ENCODE results near the gene ZFHX2. TPM values are rescaled to one million over a fixed set of nuclear protein-coding genes. Genes with fewer than 3 reads are reported as not detected.
A peak's percentile ranks its signal among the peaks of the same experiment; 100 is the strongest.

Gene ZFHX2
- total and polyA plus RNA-seq, 5 donors from 2014 or later, result 0.42 TPM; not detected in 4

DNA sequence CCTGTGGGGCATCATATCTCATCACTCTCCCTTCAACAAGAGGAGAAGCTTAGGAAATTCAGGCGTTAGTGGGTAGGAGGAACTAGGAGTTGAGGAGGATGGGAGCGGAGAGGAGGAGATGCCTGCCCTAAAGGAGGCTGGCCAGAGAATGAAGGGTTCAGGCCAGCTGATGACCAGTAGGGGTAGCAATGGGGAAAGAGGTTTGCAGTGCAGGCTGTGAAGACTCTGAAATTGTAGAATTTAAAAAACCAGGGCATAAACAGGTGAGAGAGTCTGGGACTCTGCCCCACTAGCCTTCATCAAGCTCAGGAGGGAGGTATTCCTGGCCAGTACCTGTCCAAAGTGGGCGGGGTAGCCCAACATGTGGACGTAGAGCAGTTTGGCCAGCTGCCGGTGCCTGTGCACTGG, 15.2 kb upstream of the ZFHX2 start:
- Histone ChIP-seq H3K36me3 (ENCODE audit: control insufficient read depth, insufficient read depth, low read length) (peaks cover 37% of the 10 kb centered on the region), H3K4me3 (ENCODE audit: low read depth, low read length) (peak overlapping the region; percentile 77), H3K27me3 (ENCODE audit: control insufficient read depth, insufficient read depth, low read length) (no peaks in the 10 kb centered on the region), H3K9me3 (ENCODE audit: control insufficient read depth in 2 of 2, low read length in 2 of 2) (no peaks in the 10 kb centered on the region), H3K27ac (ENCODE audit: insufficient read depth, low read length, poor library complexity, severe bottlenecking) (peak overlapping the region; percentile 81), H3K4me1 (ENCODE audit: control insufficient read depth, insufficient read depth, low read length, poor library complexity, severe bottlenecking) (peaks cover 24% of the 10 kb centered on the region)
- Mint-ChIP-seq H3K9me3 (peaks cover 0 to 2% (median 0%) of the 10 kb centered on the region in 7 donors), H3K27me3 (peaks cover 7% of the 10 kb centered on the region), H3K4me1 (peaks cover 4 to 63% (median 28%) of the 10 kb centered on the region in 4 donors), H3K4me3 (peak overlapping the region; percentile 96 to 100 (median 100)), H3K27ac (peak overlapping the region; percentile 93 to 99 (median 98)), H3K36me3 (peaks cover 22% of the 10 kb centered on the region)
- ATAC-seq (ENCODE audit: low read depth in 2 of 2), result no peak
- DNase-seq, result no peak

DNA sequence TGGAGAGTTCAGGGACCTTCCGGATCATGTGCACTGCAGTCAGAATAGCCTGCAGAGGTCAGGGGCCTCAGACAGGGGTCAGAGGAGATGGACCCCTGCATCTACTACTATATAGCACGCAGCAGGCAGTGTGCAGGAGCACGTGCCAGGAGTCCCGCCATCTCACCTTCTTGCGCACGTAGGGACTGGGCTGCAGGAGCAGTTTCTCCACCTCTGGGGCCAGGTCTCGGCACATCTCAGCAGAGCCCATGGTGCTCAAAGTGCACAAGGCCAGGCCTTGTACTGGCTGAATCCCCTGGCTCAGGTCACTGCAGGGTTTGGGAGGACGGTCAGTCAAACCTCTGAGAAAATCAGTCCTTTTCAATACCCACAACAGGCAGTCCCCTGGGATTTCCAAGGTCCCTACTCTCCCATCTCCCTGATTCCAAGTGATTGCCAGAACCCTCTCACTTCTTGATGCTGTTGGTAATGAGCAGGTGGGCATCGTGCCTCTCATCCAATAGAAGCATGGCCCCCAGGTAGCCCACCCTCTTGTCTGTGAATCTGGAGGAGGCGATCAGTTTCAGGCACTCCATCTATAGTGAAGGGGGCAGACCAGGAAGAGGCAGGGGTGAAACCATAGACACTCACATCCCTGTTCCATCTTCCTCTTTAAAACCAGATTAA, 14.7 kb upstream of the ZFHX2 start:
- peaks cover 0 to 2% (median 0%) of the 10 kb centered on the region in 7 donors for H3K9me3 Mint-ChIP-seq
- H3K4me1 Mint-ChIP-seq, result peaks cover 4 to 66% (median 29%) of the 10 kb centered on the region in 4 donors
- H3K27ac Mint-ChIP-seq, result peak overlapping the region; percentile 93 to 99 (median 98)
- peaks cover 42% of the 10 kb centered on the region for H3K36me3 ChIP-seq (ENCODE audit: control insufficient read depth, insufficient read depth, low read length)
- H3K27me3 Mint-ChIP-seq, result peaks cover 5% of the 10 kb centered on the region
- H3K4me3 ChIP-seq (ENCODE audit: low read depth, low read length), result peak overlapping the region; percentile 77
- ATAC-seq (ENCODE audit: low read depth in 2 of 2), result no peak
- H3K27me3 ChIP-seq (ENCODE audit: control insufficient read depth, insufficient read depth, low read length), result no peaks in the 10 kb centered on the region
- DNase-seq, result no peak
- H3K36me3 Mint-ChIP-seq, result peaks cover 26% of the 10 kb centered on the region
- peaks cover 24% of the 10 kb centered on the region for H3K4me1 ChIP-seq (ENCODE audit: control insufficient read depth, insufficient read depth, low read length, poor library complexity, severe bottlenecking)
- H3K4me3 Mint-ChIP-seq, result peak overlapping the region; percentile 96 to 100 (median 100)
- H3K9me3 ChIP-seq (ENCODE audit: control insufficient read depth in 2 of 2, low read length in 2 of 2), result no peaks in the 10 kb centered on the region
- peak overlapping the region; percentile 81 for H3K27ac ChIP-seq (ENCODE audit: insufficient read depth, low read length, poor library complexity, severe bottlenecking)

DNA sequence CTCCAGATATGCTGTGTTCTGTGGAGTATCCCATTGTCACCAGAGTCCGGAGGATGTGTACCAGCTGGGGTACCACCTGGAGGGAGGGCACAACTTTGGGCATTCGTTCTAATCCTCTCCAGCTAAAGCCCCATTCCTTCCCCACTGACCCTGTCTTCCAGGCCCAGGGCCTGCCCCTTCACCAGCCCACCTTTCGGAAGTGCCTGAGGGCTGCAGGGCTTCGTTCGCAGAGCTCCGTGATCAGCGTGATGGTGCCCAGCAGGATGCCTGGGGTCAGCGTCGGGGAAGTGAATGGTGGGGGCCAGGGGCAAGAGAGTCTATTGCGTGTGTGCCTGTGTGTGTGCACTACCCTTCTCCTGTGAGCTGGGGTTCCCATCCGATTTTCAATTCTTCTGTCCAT, 14.1 kb upstream of the ZFHX2 start:
- H3K27me3 ChIP-seq (ENCODE audit: control insufficient read depth, insufficient read depth, low read length), result no peaks in the 10 kb centered on the region
- no peaks in the 10 kb centered on the region for H3K9me3 ChIP-seq (ENCODE audit: control insufficient read depth in 2 of 2, low read length in 2 of 2)
- Mint-ChIP-seq H3K4me1 (peaks cover 4 to 69% (median 29%) of the 10 kb centered on the region in 4 donors), H3K9me3 (peaks cover 0 to 2% (median 0%) of the 10 kb centered on the region in 7 donors), H3K36me3 (peaks cover 26% of the 10 kb centered on the region), H3K27ac (peak overlapping the region in 2 of 3 donors; percentile 67 to 77), H3K27me3 (peaks cover 5% of the 10 kb centered on the region), H3K4me3 (peak overlapping the region in 3 of 4 donors; percentile 32 to 100 (median 46))
- DNase-seq (no peak), ATAC-seq (ENCODE audit: low read depth in 2 of 2) (no peak)
- peaks cover 24% of the 10 kb centered on the region for H3K4me1 ChIP-seq (ENCODE audit: control insufficient read depth, insufficient read depth, low read length, poor library complexity, severe bottlenecking)
- no peak overlapping the region for H3K27ac ChIP-seq (ENCODE audit: insufficient read depth, low read length, poor library complexity, severe bottlenecking)
- no peak overlapping the region for H3K4me3 ChIP-seq (ENCODE audit: low read depth, low read length)
- peaks cover 48% of the 10 kb centered on the region for H3K36me3 ChIP-seq (ENCODE audit: control insufficient read depth, insufficient read depth, low read length)

DNA sequence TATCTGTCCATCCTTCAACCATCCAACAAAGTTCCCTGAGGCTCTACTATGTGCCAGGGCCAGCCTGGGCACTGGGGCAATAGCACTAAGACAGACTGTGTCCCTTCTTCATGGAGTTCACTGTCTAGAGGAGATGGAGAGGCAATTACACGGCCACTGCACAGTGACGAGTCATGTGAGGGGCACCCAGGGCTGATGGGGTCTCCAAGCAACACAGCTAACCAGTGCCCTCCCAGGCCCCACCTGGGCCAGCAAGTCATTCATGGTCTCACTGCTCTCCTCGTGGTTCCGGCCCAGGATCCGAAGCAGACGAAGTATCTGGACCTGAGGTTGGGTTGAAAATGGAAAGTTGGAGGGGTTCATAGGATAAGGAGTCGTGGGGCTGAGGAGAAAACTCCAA, 13.3 kb upstream of the ZFHX2 start:
- ATAC-seq (ENCODE audit: low read depth in 2 of 2) (no peak), DNase-seq (no peak)
- Histone ChIP-seq H3K4me1 (ENCODE audit: control insufficient read depth, insufficient read depth, low read length, poor library complexity, severe bottlenecking) (peaks cover 24% of the 10 kb centered on the region), H3K36me3 (ENCODE audit: control insufficient read depth, insufficient read depth, low read length) (peaks cover 55% of the 10 kb centered on the region), H3K27ac (ENCODE audit: insufficient read depth, low read length, poor library complexity, severe bottlenecking) (no peak overlapping the region), H3K4me3 (ENCODE audit: low read depth, low read length) (no peak overlapping the region), H3K9me3 (ENCODE audit: control insufficient read depth in 2 of 2, low read length in 2 of 2) (no peaks in the 10 kb centered on the region), H3K27me3 (ENCODE audit: control insufficient read depth, insufficient read depth, low read length) (no peaks in the 10 kb centered on the region)
- peak overlapping the region; percentile 25 to 67 (median 60) for H3K27ac Mint-ChIP-seq
- peaks cover 4 to 71% (median 29%) of the 10 kb centered on the region in 4 donors for H3K4me1 Mint-ChIP-seq
- H3K4me3 Mint-ChIP-seq, result peak overlapping the region in 3 of 4 donors; percentile 21 to 73 (median 24)
- peaks cover 30% of the 10 kb centered on the region for H3K36me3 Mint-ChIP-seq
- H3K9me3 Mint-ChIP-seq, result peaks cover 0 to 2% (median 0%) of the 10 kb centered on the region in 7 donors
- peaks cover 5% of the 10 kb centered on the region for H3K27me3 Mint-ChIP-seq

DNA sequence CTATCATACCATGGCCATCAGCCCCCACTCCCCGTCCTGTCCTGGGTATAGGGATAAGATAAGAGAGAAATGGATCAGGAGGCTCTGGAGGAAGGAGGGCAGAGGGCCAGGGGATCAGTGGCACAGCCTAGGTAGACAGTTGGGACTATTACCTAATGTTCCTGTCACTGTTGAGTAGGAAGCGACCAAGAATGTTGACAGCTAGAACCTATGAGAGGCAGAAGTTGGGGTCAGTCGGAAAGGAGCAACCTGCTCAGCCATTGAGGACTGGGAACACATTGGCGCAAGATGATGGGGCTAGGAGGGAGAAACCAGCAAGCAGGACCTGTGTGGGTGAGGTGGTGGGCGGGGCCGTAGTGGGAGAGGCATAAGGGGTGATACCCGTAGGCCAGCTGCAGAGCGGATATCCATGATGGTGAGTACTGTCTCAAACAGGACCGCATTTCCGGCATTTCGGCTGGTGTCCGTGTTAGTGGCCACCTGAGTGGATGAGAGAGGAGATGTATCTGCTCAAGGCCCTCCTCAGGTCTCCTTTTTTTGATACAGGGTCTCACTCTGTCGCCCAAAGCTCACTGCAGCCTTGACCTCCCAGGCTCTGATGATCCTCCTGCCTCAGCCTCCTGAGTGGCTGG, 12.7 kb upstream of the ZFHX2 start:
- no peak for DNase-seq
- H3K9me3 Mint-ChIP-seq, result peaks cover 0 to 2% (median 0%) of the 10 kb centered on the region in 7 donors
- H3K36me3 Mint-ChIP-seq, result peaks cover 34% of the 10 kb centered on the region
- H3K27me3 Mint-ChIP-seq, result peaks cover 5% of the 10 kb centered on the region
- no peak for ATAC-seq (ENCODE audit: low read depth in 2 of 2)
- Histone ChIP-seq H3K36me3 (ENCODE audit: control insufficient read depth, insufficient read depth, low read length) (peaks cover 61% of the 10 kb centered on the region), H3K27ac (ENCODE audit: insufficient read depth, low read length, poor library complexity, severe bottlenecking) (no peak overlapping the region), H3K27me3 (ENCODE audit: control insufficient read depth, insufficient read depth, low read length) (no peaks in the 10 kb centered on the region), H3K4me3 (ENCODE audit: low read depth, low read length) (no peak overlapping the region), H3K4me1 (ENCODE audit: control insufficient read depth, insufficient read depth, low read length, poor library complexity, severe bottlenecking) (peaks cover 24% of the 10 kb centered on the region), H3K9me3 (ENCODE audit: control insufficient read depth in 2 of 2, low read length in 2 of 2) (no peaks in the 10 kb centered on the region)
- H3K4me1 Mint-ChIP-seq, result peaks cover 4 to 76% (median 29%) of the 10 kb centered on the region in 4 donors
- H3K4me3 Mint-ChIP-seq, result peak overlapping the region; percentile 56 to 76 (median 72)
- peak overlapping the region; percentile 67 to 90 (median 81) for H3K27ac Mint-ChIP-seq

DNA sequence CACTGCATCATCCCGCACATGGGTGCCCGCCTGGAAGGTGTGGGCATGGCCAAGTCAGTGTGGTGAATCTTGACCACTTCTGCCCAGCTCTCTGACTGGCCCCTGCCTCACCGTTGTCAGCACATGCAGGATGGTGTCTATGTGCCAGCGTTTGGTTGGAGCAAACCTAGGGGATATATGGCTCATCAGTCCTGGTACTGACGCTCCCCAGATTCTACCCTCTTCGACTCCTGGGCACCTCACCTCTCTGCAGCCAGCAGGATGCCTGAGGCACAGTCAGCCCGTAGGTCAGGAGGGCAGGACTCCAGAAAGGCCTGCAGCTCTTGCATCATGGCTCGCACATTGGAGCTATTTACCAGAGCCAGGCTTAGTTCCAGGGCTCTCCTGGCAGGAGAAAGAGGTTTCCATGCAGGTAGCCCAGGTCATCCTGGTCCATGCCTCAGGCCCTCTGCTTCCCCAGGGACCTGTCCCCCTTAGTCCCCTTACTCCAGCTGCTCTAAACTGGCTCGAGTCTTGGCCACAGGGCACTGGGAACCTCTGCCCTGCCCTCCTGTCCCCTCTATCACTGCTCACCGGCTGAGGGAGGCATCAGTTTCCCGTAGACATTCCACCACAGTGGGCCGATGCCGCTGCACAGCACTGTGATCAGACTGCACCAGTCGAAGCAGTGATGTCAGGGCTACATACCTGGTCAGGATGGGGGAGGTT, 12.1 kb upstream of the ZFHX2 start:
- H3K27ac Mint-ChIP-seq, result peak overlapping the region; percentile 67 to 90 (median 81)
- Histone ChIP-seq H3K4me1 (ENCODE audit: control insufficient read depth, insufficient read depth, low read length, poor library complexity, severe bottlenecking) (peaks cover 24% of the 10 kb centered on the region), H3K27ac (ENCODE audit: insufficient read depth, low read length, poor library complexity, severe bottlenecking) (no peak overlapping the region), H3K27me3 (ENCODE audit: control insufficient read depth, insufficient read depth, low read length) (no peaks in the 10 kb centered on the region), H3K36me3 (ENCODE audit: control insufficient read depth, insufficient read depth, low read length) (peaks cover 65% of the 10 kb centered on the region), H3K9me3 (ENCODE audit: control insufficient read depth in 2 of 2, low read length in 2 of 2) (no peaks in the 10 kb centered on the region), H3K4me3 (ENCODE audit: low read depth, low read length) (no peak overlapping the region)
- ATAC-seq (ENCODE audit: low read depth in 2 of 2) (no peak), DNase-seq (no peak)
- H3K4me1 Mint-ChIP-seq, result peaks cover 4 to 74% (median 25%) of the 10 kb centered on the region in 4 donors
- H3K36me3 Mint-ChIP-seq, result peaks cover 34% of the 10 kb centered on the region
- peaks cover 5% of the 10 kb centered on the region for H3K27me3 Mint-ChIP-seq
- H3K4me3 Mint-ChIP-seq, result peak overlapping the region in 3 of 4 donors; percentile 71 to 80 (median 76)
- peaks cover 0 to 2% (median 0%) of the 10 kb centered on the region in 7 donors for H3K9me3 Mint-ChIP-seq

DNA sequence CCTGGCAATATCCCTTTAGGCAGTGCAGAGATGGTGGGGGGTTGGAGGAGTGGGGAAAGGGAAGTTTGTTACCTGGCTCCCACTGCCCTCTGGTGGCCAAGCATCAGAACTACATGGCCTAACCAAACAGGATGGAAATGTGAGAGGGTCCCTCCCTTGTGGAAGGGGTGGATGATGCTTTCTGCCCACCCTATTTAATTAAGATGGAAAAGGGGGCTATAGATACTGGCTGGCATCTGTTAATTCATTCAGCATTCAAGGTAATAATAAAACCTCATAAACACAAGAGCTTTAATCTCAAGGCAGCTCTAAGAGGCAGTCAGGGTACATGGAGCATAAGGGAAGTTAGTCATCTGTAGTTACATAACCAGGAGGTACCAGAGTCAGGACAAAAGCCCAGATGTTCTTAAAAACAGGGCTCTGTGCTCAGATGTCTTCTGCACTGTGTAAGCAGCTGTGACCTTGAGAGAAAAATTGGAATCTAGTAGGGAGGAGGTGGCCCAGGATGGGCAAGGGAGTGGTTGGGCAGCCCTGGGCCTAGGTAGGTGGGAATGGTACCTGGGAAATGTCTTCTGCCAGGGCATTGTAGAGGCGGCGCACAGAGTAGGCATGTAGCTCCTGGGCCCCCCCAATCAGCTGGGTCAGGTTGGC, 11.4 kb upstream of the ZFHX2 start:
- Mint-ChIP-seq H3K36me3 (peaks cover 34% of the 10 kb centered on the region), H3K27ac (peak overlapping the region; percentile 5 to 86 (median 50)), H3K4me1 (peaks cover 4 to 72% (median 21%) of the 10 kb centered on the region in 4 donors), H3K9me3 (peaks cover 0 to 2% (median 0%) of the 10 kb centered on the region in 7 donors), H3K4me3 (peak overlapping the region in 3 of 4 donors; percentile 14 to 80 (median 72)), H3K27me3 (peaks cover 5% of the 10 kb centered on the region)
- H3K27ac ChIP-seq (ENCODE audit: insufficient read depth, low read length, poor library complexity, severe bottlenecking), result no peak overlapping the region
- no peaks in the 10 kb centered on the region for H3K9me3 ChIP-seq (ENCODE audit: control insufficient read depth in 2 of 2, low read length in 2 of 2)
- H3K36me3 ChIP-seq (ENCODE audit: control insufficient read depth, insufficient read depth, low read length), result peaks cover 68% of the 10 kb centered on the region
- peaks cover 20% of the 10 kb centered on the region for H3K4me1 ChIP-seq (ENCODE audit: control insufficient read depth, insufficient read depth, low read length, poor library complexity, severe bottlenecking)
- H3K4me3 ChIP-seq (ENCODE audit: low read depth, low read length), result no peak overlapping the region
- ATAC-seq (ENCODE audit: low read depth in 2 of 2) (no peak), DNase-seq (peak; percentile 52 to 59 (median 55))
- H3K27me3 ChIP-seq (ENCODE audit: control insufficient read depth, insufficient read depth, low read length), result no peaks in the 10 kb centered on the region

All from CD4-positive, CD25-positive, alpha-beta regulatory T cell (primary cell).